Measurements from ENCODE around the gene ZNF821. TPM values are rescaled to one million over a fixed set of nuclear protein-coding genes. Genes with fewer than 3 reads are reported as not detected.
A peak's percentile ranks its signal among the peaks of the same experiment; 100 is the strongest.
"Not testable (repeated sequence)": the region's sequence is repeated elsewhere in the genome, so short reads cannot be mapped to it uniquely, and the experiment has no call there.

ZNF821 gene
- total RNA-seq, 1 donor from 2014 or later: not detected

GRCh38 chr16:71826533-71827017, 57.4 kb downstream of the ZNF821 start:
- Histone ChIP-seq H3K27me3 (no peaks in the 10 kb centered on the region), H3K4me3 (no peak overlapping the region), H3K4me1 (no peaks in the 10 kb centered on the region), H3K9me3 (no peaks in the 10 kb centered on the region), H3K27ac (no peak overlapping the region), H3K36me3 (peaks cover 0 to 4% of the 10 kb centered on the region in 2 donors)
- no peak for DNase-seq (ENCODE audit: low spot score in 2 of 2)
- TF ChIP-seq CTCF (IDR thresholded peaks at IDR 0.05): no peak
- intact Hi-C loops (cut with DNase I): no loop called here

DNA sequence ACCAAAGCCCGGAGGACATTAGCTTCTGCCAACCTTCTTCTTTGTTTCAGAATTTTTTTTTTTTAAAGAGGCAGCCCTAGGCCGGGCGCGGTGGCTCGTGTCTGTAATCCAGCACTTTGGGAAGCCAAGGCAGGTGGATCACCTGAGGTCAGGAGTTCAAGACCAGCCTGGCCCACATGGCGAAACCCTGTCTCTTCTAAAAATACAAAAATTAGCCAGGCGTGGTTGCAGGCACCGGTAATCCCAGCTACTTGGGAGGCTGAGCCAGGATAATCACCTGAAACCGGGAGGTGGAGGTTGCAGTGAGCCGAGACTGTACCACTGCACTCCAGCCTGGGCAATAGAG, 66.9 kb downstream of the ZNF821 start:
- intact Hi-C loops (cut with DNase I): loop anchor here (2.0 to 5.0 kb wide), 2 partner anchors 192 to 530 kb away; partner anchors contain the start of genes CMTR2 and DHODH
- DNase-seq (ENCODE audit: low spot score in 2 of 2); H3K27me3 ChIP-seq; H3K36me3 ChIP-seq; H3K4me1 ChIP-seq; H3K9me3 ChIP-seq: not testable (repeated sequence)
- peak overlapping the region; percentile 1 to 62 for H3K4me3 ChIP-seq
- H3K27ac ChIP-seq: peak overlapping the region; percentile 93 to 95

DNA sequence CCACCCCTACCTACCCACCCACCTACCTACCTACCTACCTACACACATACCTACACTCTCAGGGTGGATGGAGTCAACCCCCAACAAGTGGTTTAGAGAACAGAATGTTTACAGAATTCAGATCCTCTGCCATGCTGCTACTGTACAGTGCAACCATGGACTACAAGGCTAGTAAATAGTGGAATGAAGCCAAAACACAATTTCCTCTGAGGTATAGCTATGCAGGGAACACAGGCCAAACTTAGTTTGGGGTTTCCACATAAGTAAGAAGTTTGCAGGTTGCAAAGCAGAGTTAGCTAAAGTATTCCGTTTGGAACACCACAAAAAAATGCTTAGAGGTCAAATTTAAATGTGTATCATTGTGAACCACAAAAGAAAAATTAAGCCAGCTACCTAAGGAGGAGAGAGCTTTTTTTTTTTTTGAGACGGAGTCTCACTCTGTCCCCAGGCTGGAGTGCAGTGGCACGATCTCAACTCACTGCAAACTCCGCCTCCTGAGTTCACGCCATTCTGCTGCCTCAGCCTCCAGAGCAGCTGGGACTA, 72.7 kb downstream of the ZNF821 start:
- no peak for TF ChIP-seq CTCF (IDR thresholded peaks at IDR 0.05)
- Histone ChIP-seq H3K27me3 (no peaks in the 10 kb centered on the region), H3K36me3 (no peaks in the 10 kb centered on the region), H3K4me1 (peaks cover 6 to 11% of the 10 kb centered on the region in 2 donors), H3K9me3 (no peaks in the 10 kb centered on the region), H3K4me3 (no peak overlapping the region), H3K27ac (no peak overlapping the region)
- intact Hi-C loops (cut with DNase I): no loop called here
- DNase-seq (ENCODE audit: low spot score in 2 of 2): no peak

DNA sequence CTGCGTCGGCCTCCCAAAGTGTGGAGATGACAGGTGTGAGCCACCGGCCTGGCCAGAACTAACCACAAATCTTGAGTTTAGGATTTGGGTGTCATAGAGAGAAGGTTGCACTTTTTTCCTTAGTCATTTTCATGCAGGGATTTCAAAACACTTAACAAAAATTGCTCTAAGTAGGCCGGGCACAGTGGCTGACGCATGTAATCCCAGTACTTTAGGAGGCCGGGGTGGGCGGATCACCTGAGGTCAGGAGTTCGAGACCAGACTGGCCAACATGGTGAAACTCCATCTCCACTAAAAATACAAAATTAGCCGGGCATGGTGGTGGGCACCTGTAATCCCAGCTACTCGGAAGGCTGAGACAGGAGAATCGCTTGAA, 73.8 kb downstream of the ZNF821 start:
- H3K36me3 ChIP-seq; DNase-seq (ENCODE audit: low spot score in 2 of 2); H3K9me3 ChIP-seq; intact Hi-C loops (cut with DNase I); H3K27me3 ChIP-seq: not testable (repeated sequence)
- Histone ChIP-seq H3K4me1 (peaks cover 9 to 22% of the 10 kb centered on the region in 2 donors), H3K27ac (peak overlapping the region; percentile 100), H3K4me3 (peak overlapping the region in 1 of 2 donors; percentile 99)

Other genes starting within 250 kb of the ZNF821 start
- 8.4 TPM for gene PHLPP2, start 159.5 kb downstream of the ZNF821 start, total RNA-seq
- gene AP1G1, start 75.3 kb downstream of the ZNF821 start, total RNA-seq: 40.7 TPM
- gene ATXN1L, start 38.2 kb downstream of the ZNF821 start, total RNA-seq: 11.8 TPM
- 116 TPM for gene IST1, start 11.3 kb upstream of the ZNF821 start, total RNA-seq
- not detected for gene PKD1L3, start 116.2 kb upstream of the ZNF821 start, total RNA-seq
- 8.6 TPM for gene DHODH, start 124.6 kb upstream of the ZNF821 start, total RNA-seq
- gene HP, start 170.3 kb upstream of the ZNF821 start, total RNA-seq: 137 TPM
- 1.1 TPM for gene HPR, start 179.0 kb upstream of the ZNF821 start, total RNA-seq
- gene TXNL4B, start 209.4 kb upstream of the ZNF821 start, total RNA-seq: 2.4 TPM
- 11.7 TPM for gene DHX38, start 209.7 kb upstream of the ZNF821 start, total RNA-seq

All from ascending aorta (tissue), 2 donors.